ENCODE data around the gene GET4. TPM values are rescaled to one million over a fixed set of nuclear protein-coding genes. Genes with fewer than 3 reads are reported as not detected.
A peak's percentile ranks its signal among the peaks of the same experiment; 100 is the strongest.

GET4 gene
- total and polyA plus RNA-seq, 2 of the 13 experiments (the other 11 are each of a cell fraction or from before 2014, with no cell fraction given): 28.2 to 35.2 TPM

DNA sequence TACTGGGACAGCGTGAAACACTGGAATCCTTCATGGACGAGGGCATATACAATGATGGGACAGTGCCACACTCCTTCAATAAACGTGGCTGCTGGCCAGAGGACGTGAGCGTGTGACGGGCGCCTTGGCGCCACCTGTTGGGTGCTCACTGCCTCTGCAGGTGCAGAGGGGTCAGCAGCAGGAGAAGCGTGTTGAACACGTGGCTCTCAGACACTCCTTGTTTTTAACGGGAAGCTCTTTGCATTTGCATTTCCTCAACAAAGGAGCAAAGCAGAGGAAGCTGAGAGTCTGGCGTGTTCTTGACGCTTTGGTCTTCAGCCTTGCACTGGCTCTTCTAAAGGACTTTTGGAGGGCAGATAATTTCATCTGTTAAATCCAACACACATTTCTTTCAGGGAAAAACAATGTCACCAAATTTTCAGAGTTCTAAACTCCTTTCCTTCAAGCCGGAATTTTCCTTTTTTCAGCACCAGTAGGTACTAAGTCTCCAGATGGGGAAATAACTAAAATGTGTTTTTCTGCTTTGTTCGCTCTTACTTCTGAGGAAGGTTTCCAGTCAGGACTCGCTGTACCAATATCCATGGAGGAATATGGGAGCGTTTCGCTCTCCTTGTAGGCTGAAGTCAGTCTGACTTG lies 2.9 kb upstream of the GET4 start (continued):
- TF ChIP-seq ZNF484 (CRISPR knock-in tag; IDR thresholded peaks at IDR 0.05; ENCODE audit: borderline replicate concordance, low read depth) (no peak), ZNF3 (CRISPR knock-in tag; IDR thresholded peaks at IDR 0.05) (peak; percentile 77; the same call in 1 of the 2 replicates), ZBTB1 (CRISPR knock-in tag; IDR thresholded peaks at IDR 0.05; ENCODE audit: borderline replicate concordance) (no peak), EHMT2 (IDR thresholded peaks at IDR 0.05; ENCODE audit: borderline replicate concordance, low read depth, low read length) (no peak), GATA4 (IDR thresholded peaks at IDR 0.05; ENCODE audit: borderline replicate concordance, low read depth) (no peak), FOXJ3 (CRISPR knock-in tag; IDR thresholded peaks at IDR 0.05; ENCODE audit: borderline replicate concordance) (peak; percentile 56; the same call in 1 of the 2 replicates), FOXO1 (CRISPR knock-in tag; IDR thresholded peaks at IDR 0.05) (peak; percentile 80), ZFP37 (CRISPR knock-in tag; IDR thresholded peaks at IDR 0.05; ENCODE audit: borderline replicate concordance) (peak; percentile 98), ELF1 (CRISPR knock-in tag; IDR thresholded peaks at IDR 0.05) (peak; percentile 65), ZNF124 (CRISPR knock-in tag; IDR thresholded peaks at IDR 0.05) (peak; percentile 80; the same call in 1 of the 2 replicates), FOXK1 (CRISPR knock-in tag; IDR thresholded peaks at IDR 0.05; ENCODE audit: borderline replicate concordance, low read depth) (peak; percentile 84; the same call in 1 of the 2 replicates), PCBP2 (optimal IDR thresholded peaks at IDR 0.05; ENCODE audit: low read depth, low read length, poor library complexity, severe bottlenecking) (no peak), ZNF230 (CRISPR knock-in tag; IDR thresholded peaks at IDR 0.05) (peak; percentile 78; the same call in 1 of the 2 replicates), ZNF460 (CRISPR knock-in tag; IDR thresholded peaks at IDR 0.05; ENCODE audit: borderline replicate concordance) (no peak), PHF21A (CRISPR knock-in tag; IDR thresholded peaks at IDR 0.05) (0 out of 2 replicates have a peak, but pooled peaks have one; percentile 33), MAFF (IDR thresholded peaks at IDR 0.05; ENCODE audit: low read depth, low read length) (no peak)
- TF ChIP-seq, protein P1, sequence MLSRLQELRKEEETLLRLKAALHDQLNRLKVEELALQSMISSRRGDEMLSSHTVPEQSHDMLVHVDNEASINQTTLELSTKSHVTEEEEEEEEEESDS (CRISPR knock-in tag; IDR thresholded peaks at IDR 0.05; ENCODE audit: borderline replicate concordance): no peak
- TF ChIP-seq, protein P2, sequence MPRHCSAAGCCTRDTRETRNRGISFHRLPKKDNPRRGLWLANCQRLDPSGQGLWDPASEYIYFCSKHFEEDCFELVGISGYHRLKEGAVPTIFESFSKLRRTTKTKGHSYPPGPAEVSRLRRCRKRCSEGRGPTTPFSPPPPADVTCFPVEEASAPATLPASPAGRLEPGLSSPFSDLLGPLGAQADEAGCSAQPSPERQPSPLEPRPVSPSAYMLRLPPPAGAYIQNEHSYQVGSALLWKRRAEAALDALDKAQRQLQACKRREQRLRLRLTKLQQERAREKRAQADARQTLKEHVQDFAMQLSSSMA (CRISPR knock-in tag; IDR thresholded peaks at IDR 0.05): no peak
- TF ChIP-seq, protein P3, sequence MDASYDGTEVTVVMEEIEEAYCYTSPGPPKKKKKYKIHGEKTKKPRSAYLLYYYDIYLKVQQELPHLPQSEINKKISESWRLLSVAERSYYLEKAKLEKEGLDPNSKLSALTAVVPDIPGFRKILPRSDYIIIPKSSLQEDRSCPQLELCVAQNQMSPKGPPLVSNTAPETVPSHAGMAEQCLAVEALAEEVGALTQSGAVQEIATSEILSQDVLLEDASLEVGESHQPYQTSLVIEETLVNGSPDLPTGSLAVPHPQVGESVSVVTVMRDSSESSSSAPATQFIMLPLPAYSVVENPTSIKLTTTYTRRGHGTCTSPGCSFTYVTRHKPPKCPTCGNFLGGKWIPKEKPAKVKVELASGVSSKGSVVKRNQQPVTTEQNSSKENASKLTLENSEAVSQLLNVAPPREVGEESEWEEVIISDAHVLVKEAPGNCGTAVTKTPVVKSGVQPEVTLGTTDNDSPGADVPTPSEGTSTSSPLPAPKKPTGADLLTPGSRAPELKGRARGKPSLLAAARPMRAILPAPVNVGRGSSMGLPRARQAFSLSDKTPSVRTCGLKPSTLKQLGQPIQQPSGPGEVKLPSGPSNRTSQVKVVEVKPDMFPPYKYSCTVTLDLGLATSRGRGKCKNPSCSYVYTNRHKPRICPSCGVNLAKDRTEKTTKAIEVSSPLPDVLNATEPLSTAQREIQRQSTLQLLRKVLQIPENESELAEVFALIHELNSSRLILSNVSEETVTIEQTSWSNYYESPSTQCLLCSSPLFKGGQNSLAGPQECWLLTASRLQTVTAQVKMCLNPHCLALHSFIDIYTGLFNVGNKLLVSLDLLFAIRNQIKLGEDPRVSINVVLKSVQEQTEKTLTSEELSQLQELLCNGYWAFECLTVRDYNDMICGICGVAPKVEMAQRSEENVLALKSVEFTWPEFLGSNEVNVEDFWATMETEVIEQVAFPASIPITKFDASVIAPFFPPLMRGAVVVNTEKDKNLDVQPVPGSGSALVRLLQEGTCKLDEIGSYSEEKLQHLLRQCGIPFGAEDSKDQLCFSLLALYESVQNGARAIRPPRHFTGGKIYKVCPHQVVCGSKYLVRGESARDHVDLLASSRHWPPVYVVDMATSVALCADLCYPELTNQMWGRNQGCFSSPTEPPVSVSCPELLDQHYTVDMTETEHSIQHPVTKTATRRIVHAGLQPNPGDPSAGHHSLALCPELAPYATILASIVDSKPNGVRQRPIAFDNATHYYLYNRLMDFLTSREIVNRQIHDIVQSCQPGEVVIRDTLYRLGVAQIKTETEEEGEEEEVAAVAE (CRISPR knock-in tag; IDR thresholded peaks at IDR 0.05; ENCODE audit: borderline replicate concordance): peak; percentile 95
- TF ChIP-seq, protein P4, sequence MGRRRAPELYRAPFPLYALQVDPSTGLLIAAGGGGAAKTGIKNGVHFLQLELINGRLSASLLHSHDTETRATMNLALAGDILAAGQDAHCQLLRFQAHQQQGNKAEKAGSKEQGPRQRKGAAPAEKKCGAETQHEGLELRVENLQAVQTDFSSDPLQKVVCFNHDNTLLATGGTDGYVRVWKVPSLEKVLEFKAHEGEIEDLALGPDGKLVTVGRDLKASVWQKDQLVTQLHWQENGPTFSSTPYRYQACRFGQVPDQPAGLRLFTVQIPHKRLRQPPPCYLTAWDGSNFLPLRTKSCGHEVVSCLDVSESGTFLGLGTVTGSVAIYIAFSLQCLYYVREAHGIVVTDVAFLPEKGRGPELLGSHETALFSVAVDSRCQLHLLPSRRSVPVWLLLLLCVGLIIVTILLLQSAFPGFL (CRISPR knock-in tag; IDR thresholded peaks at IDR 0.05): no peak
- TF ChIP-seq, protein P5, sequence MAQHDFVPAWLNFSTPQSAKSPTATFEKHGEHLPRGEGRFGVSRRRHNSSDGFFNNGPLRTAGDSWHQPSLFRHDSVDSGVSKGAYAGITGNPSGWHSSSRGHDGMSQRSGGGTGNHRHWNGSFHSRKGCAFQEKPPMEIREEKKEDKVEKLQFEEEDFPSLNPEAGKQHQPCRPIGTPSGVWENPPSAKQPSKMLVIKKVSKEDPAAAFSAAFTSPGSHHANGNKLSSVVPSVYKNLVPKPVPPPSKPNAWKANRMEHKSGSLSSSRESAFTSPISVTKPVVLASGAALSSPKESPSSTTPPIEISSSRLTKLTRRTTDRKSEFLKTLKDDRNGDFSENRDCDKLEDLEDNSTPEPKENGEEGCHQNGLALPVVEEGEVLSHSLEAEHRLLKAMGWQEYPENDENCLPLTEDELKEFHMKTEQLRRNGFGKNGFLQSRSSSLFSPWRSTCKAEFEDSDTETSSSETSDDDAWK (CRISPR knock-in tag; IDR thresholded peaks at IDR 0.05): no peak

Measured in HepG2 (cell line).